GM11168 (cell line): ENCODE measurements around the gene POC1A.
"Not testable (repeated sequence)": the region's sequence is repeated elsewhere in the genome, so short reads cannot be mapped to it uniquely, and the experiment has no call there.

Source experiments
- in situ Hi-C: fragments of 300-500 bp; cut with MboI; formaldehyde crosslinking; loops from one replicate; pipeline ENCODE4 v1.12.0; 2022; ENCODE audit warnings: low sequenced_read_pairs; ENCODE audit not compliant: unreplicated experiment

The POC1A gene

GRCh38 chr3:52037291-52037690 is 116.9 kb downstream of the POC1A start:
- in situ Hi-C loops: no loop called here

- in situ Hi-C loops: no loop called here
These were observed 117.4 kb downstream of the POC1A start for GRCh38 chr3:52036829-52037228.

- in situ Hi-C loops: no loop called here
These were observed 118.0 kb downstream of the POC1A start for GRCh38 chr3:52036222-52036694.

GRCh38 chr3:52034651-52035050 is 119.6 kb downstream of the POC1A start:
- in situ Hi-C loops: no loop called here

GRCh38 chr3:52034212-52034611 is 120.0 kb downstream of the POC1A start:
- in situ Hi-C loops: no loop called here

- in situ Hi-C loops: not testable (repeated sequence)
These were observed 120.5 kb downstream of the POC1A start for GRCh38 chr3:52033748-52034147.

GRCh38 chr3:52032702-52033408 is 121.4 kb downstream of the POC1A start:
- in situ Hi-C loops: no loop called here

- in situ Hi-C loops: no loop called here
These were observed 122.3 kb downstream of the POC1A start for GRCh38 chr3:52031896-52032295.

GRCh38 chr3:52030714-52031310 is 123.4 kb downstream of the POC1A start:
- in situ Hi-C loops: no loop called here

GRCh38 chr3:52029535-52029934 is 124.7 kb downstream of the POC1A start:
- in situ Hi-C loops: no loop called here

- in situ Hi-C loops: no loop called here
These were observed 125.2 kb downstream of the POC1A start for GRCh38 chr3:52029053-52029452.

GRCh38 chr3:52028572-52028971 is 125.7 kb downstream of the POC1A start:
- in situ Hi-C loops: no loop called here

GRCh38 chr3:52026041-52026440 is 128.2 kb downstream of the POC1A start:
- in situ Hi-C loops: no loop called here

- in situ Hi-C loops: no loop called here
These were observed 128.8 kb downstream of the POC1A start for GRCh38 chr3:52025453-52025852.
